Trophoblast cell (in vitro differentiated cells and primary cell): ENCODE data around the gene ABCC6.

Source experiments
- DNase-seq, 2 donors: peaks; one replicate each; pipeline ENCODE4 v3.0.0-alpha.2; 2016
- H2AFZ ChIP-seq: 2 replicates; pipeline ENCODE4 v1.6.1; 2013; ENCODE audit warnings: low read length, moderate library complexity, mild to moderate bottlenecking; ENCODE audit not compliant: insufficient read depth, poor library complexity
- H2AK5ac ChIP-seq: 2 replicates; pipeline ENCODE4 v1.6.1; 2013; ENCODE audit warnings: mild to moderate bottlenecking, low read length
- H2BK120ac ChIP-seq: 2 replicates; pipeline ENCODE4 v1.6.1; 2013; ENCODE audit warnings: low read length, mild to moderate bottlenecking, moderate library complexity; ENCODE audit not compliant: insufficient read depth, poor library complexity
- H2BK12ac ChIP-seq: 2 replicates; pipeline ENCODE4 v1.6.1; 2013; ENCODE audit warnings: mild to moderate bottlenecking, low read length, moderate library complexity
- H2BK5ac ChIP-seq: 2 replicates; pipeline ENCODE4 v1.6.1; 2013; ENCODE audit warnings: low read length, low read depth, moderate library complexity, mild to moderate bottlenecking; ENCODE audit not compliant: poor library complexity
- H3K14ac ChIP-seq: 2 replicates; pipeline ENCODE4 v1.6.1; 2013; ENCODE audit warnings: mild to moderate bottlenecking, low read length
- H3K18ac ChIP-seq: 2 replicates; pipeline ENCODE4 v1.6.1; 2013; ENCODE audit warnings: mild to moderate bottlenecking, low read length
- H3K23ac ChIP-seq: 2 replicates; pipeline ENCODE4 v1.6.1; 2013; ENCODE audit warnings: low read length
- H3K27ac ChIP-seq: 2 replicates; pipeline ENCODE4 v1.5.1; 2013; ENCODE audit warnings: low read depth, mild to moderate bottlenecking, inconsistent platforms, low read length, moderate library complexity
- H3K27me3 ChIP-seq: 2 replicates; pipeline ENCODE4 v1.6.1; 2013; ENCODE audit warnings: inconsistent platforms, mild to moderate bottlenecking, low read length, moderate library complexity; ENCODE audit not compliant: insufficient read depth
- H3K36me3 ChIP-seq, 2 experiments: 1 replicate in 1 of 2; 2 replicates in 1 of 2; pipeline ENCODE4 v1.6.1; 2013; ENCODE audit warnings: low read length in 2 of 2, mild to moderate bottlenecking in 2 of 2, moderate library complexity in 1 of 2; ENCODE audit not compliant: insufficient read depth in 2 of 2, control insufficient read depth in 1 of 2
- H3K4ac ChIP-seq: 2 replicates; pipeline ENCODE4 v1.6.1; 2013; ENCODE audit warnings: low read depth, mild to moderate bottlenecking, low read length, moderate library complexity
- H3K4me1 ChIP-seq, 2 experiments: 1 replicate in 1 of 2; 2 replicates in 1 of 2; pipeline ENCODE4 v1.6.1; 2013; ENCODE audit warnings: low read length in 2 of 2, mild to moderate bottlenecking in 2 of 2, moderate library complexity in 1 of 2; ENCODE audit not compliant: insufficient read depth in 2 of 2, control insufficient read depth in 1 of 2
- H3K4me2 ChIP-seq: 2 replicates; pipeline ENCODE4 v1.6.1; 2013; ENCODE audit warnings: inconsistent platforms, mild to moderate bottlenecking, low read length, moderate library complexity
- H3K4me3 ChIP-seq: 2 replicates; pipeline ENCODE4 v1.5.1; 2013; ENCODE audit warnings: mild to moderate bottlenecking, low read depth, low read length, inconsistent platforms
- H3K79me1 ChIP-seq: one replicate; pipeline ENCODE4 v1.6.1; 2013; ENCODE audit warnings: low read length
- H3K79me2 ChIP-seq: 2 replicates; pipeline ENCODE4 v1.6.1; 2013; ENCODE audit warnings: low read length, mild to moderate bottlenecking; ENCODE audit not compliant: control insufficient read depth, insufficient read depth, poor library complexity
- H3K9ac ChIP-seq: 2 replicates; pipeline ENCODE4 v1.6.1; 2013; ENCODE audit warnings: mild to moderate bottlenecking, low read length
- H3K9me3 ChIP-seq: 2 replicates; pipeline ENCODE4 v1.6.1; 2013; ENCODE audit warnings: low read depth, mild to moderate bottlenecking, control low read depth, inconsistent platforms, low read length; ENCODE audit not compliant: insufficient read depth
- H4K12ac ChIP-seq: 2 replicates; pipeline ENCODE4 v1.6.1; 2013; ENCODE audit warnings: low read depth, mild to moderate bottlenecking, low read length, moderate library complexity
- H4K8ac ChIP-seq: 2 replicates; pipeline ENCODE4 v1.6.1; 2013; ENCODE audit warnings: low read depth, mild to moderate bottlenecking, low read length, moderate library complexity
- H4K91ac ChIP-seq: one replicate; pipeline ENCODE4 v1.6.1; 2013; ENCODE audit warnings: low read depth, mild to moderate bottlenecking, low read length, moderate library complexity
- WGBS: extraction: QIAGEN DNeasy Blood & Tissue Kit; methylation state at CpG from one replicate; pipeline ENCODE4 v1.1.7; 2013; ENCODE audit warnings: missing lambda C conversion rate; ENCODE audit not compliant: insufficient read length, insufficient coverage; ENCODE audit errors: extremely low coverage; 5-methylcytosine and 5-hydroxymethylcytosine counted together

The ABCC6 gene

DNA sequence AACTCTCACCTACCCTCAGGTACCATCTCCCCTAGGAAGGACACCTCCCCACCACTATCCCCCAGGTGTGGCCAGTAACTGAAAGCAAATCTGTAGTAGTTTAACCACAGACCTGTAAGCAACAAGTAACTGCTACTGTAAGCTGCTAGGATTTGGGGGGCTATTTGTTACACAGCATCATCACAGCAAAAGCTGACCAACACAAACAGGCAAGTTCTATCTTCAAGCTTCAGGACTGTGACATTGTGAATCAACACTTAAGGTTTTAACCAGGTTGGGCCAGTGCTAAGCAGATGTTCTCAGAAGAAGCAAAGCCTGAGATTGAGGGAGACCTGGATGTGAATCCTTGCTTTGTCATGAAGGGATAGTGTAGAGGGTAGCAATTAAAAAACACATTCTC lies 47.0 kb downstream of the ABCC6 start:
- H2BK120ac ChIP-seq, result no peak overlapping the region
- no peaks in the 10 kb centered on the region for H3K79me1 ChIP-seq
- no peaks in the 10 kb centered on the region for H3K27me3 ChIP-seq
- H2BK12ac ChIP-seq, result no peak overlapping the region
- no peak overlapping the region for H3K4ac ChIP-seq
- H4K91ac ChIP-seq, result no peak overlapping the region
- no peaks in the 10 kb centered on the region for H3K4me1 ChIP-seq
- H3K18ac ChIP-seq, result no peak overlapping the region
- no peak for DNase-seq
- no peak overlapping the region for H3K27ac ChIP-seq
- peaks cover 7% of the 10 kb centered on the region for H3K9me3 ChIP-seq
- H4K12ac ChIP-seq, result no peak overlapping the region
- H3K36me3 ChIP-seq, result no peaks in the 10 kb centered on the region
- H3K9ac ChIP-seq, result no peak overlapping the region
- H4K8ac ChIP-seq, result no peak overlapping the region
- H3K4me3 ChIP-seq, result no peak overlapping the region
- no peak overlapping the region for H3K23ac ChIP-seq
- no peak overlapping the region for H2BK5ac ChIP-seq
- no peak overlapping the region for H3K4me2 ChIP-seq
- H2AK5ac ChIP-seq, result no peak overlapping the region
- H2AFZ ChIP-seq, result no peak overlapping the region
- no peaks in the 10 kb centered on the region for H3K79me2 ChIP-seq
- no peak overlapping the region for H3K14ac ChIP-seq

DNA sequence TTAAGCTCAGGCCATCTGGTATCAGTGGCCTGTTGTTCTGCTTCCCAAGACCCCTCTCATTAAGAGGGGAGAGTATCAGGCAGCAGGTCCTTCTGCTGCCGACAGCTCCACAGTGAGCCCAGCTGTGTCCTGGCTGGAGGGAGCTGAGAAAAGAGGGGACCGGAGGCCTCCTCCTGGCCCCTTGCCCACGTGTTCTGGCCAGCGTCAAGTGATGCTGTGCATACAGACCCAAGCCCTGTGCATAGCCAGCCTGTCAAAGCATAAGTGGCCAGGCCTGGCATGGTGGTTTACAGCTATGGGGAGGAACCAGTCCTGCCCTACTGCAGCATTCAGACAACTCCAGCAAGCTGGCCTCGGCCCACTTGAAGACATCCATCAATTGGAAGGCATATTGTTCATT lies 48.0 kb downstream of the ABCC6 start:
- Histone ChIP-seq H4K91ac (no peak overlapping the region), H3K79me2 (no peaks in the 10 kb centered on the region), H3K14ac (no peak overlapping the region), H3K4me3 (no peak overlapping the region), H3K4me2 (no peak overlapping the region), H3K9me3 (peaks cover 7% of the 10 kb centered on the region), H2BK5ac (no peak overlapping the region), H3K4me1 (no peaks in the 10 kb centered on the region), H3K27me3 (no peaks in the 10 kb centered on the region), H2BK120ac (no peak overlapping the region), H2AFZ (no peak overlapping the region), H4K8ac (no peak overlapping the region), H3K27ac (no peak overlapping the region), H3K23ac (no peak overlapping the region), H3K18ac (no peak overlapping the region), H3K9ac (no peak overlapping the region), H3K36me3 (no peaks in the 10 kb centered on the region), H3K4ac (no peak overlapping the region), H2BK12ac (no peak overlapping the region), H2AK5ac (no peak overlapping the region), H4K12ac (no peak overlapping the region), H3K79me1 (no peaks in the 10 kb centered on the region)
- no peak for DNase-seq
- no CpG with 5 or more reads among the region's 5 CpGs for WGBS

DNA sequence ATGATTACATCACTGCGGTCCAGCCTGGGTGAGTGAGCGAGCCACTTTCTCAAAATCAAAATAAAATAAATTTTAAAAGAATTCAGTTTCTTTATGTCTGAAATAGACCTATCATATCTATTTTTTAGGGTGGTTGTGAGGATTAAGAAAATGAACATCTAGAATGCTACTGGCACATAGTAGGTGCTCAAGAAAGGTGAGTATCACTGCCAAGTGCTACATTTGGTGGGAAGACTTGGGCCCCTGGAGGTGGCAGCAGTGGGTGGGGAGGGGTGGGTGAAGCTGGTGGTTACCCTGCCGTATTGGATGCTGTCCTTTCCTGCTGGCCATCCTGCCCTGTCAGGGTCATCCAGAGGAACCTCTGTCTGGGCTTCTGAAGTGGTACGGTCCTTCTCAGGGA lies 50.3 kb downstream of the ABCC6 start:
- Histone ChIP-seq H3K4me3 (no peak overlapping the region), H3K27me3 (no peaks in the 10 kb centered on the region), H3K36me3 (no peaks in the 10 kb centered on the region), H3K4ac (no peak overlapping the region), H3K27ac (no peak overlapping the region), H4K8ac (no peak overlapping the region), H3K9ac (no peak overlapping the region), H4K91ac (no peak overlapping the region), H3K4me2 (no peak overlapping the region), H2BK120ac (no peak overlapping the region), H3K23ac (no peak overlapping the region), H2BK12ac (no peak overlapping the region), H3K14ac (no peak overlapping the region), H3K9me3 (peaks cover 7% of the 10 kb centered on the region), H2AFZ (no peak overlapping the region), H2BK5ac (no peak overlapping the region), H3K79me1 (no peaks in the 10 kb centered on the region), H3K79me2 (no peaks in the 10 kb centered on the region), H4K12ac (no peak overlapping the region), H2AK5ac (no peak overlapping the region), H3K4me1 (no peaks in the 10 kb centered on the region), H3K18ac (no peak overlapping the region)
- WGBS, result no CpG with 5 or more reads among the region's 4 CpGs
- no peak for DNase-seq

DNA sequence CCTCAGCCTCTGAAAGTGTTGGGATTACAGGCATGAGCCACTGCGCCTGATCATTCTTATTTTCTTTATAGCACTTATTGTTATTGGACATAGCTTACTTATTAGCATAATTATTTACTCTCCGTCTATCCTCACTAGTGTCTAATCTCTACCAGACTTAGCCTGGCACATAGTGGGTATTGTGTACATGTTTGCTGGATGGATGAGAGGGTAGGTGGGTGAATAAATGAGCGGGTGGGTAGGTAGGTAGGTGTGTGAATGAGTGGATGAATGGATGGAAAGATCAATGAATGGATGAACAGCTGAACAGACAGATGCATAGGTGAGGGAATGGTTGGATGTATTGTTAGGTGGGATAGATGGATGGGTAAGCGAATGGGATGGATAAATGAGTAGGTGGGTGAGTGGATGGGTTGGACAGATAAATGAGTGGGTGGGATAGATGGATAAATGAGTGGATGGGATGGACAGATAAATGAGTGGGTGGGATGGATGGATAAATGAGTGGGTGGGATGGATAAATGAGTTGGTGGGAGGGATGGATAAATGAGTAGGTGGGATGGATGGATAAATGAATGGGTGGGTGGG lies 51.9 kb downstream of the ABCC6 start:
- Histone ChIP-seq H3K27me3 (no peaks in the 10 kb centered on the region), H2AK5ac (no peak overlapping the region), H2BK5ac (no peak overlapping the region), H3K79me2 (no peaks in the 10 kb centered on the region), H3K23ac (no peak overlapping the region), H3K79me1 (no peaks in the 10 kb centered on the region), H3K4me3 (no peak overlapping the region), H2BK12ac (no peak overlapping the region), H3K27ac (no peak overlapping the region), H4K91ac (no peak overlapping the region), H3K4ac (no peak overlapping the region), H2AFZ (no peak overlapping the region), H4K12ac (no peak overlapping the region), H3K14ac (no peak overlapping the region), H3K4me1 (no peaks in the 10 kb centered on the region), H3K4me2 (no peak overlapping the region), H3K18ac (no peak overlapping the region), H3K9me3 (peaks cover 4% of the 10 kb centered on the region), H3K36me3 (no peaks in the 10 kb centered on the region), H2BK120ac (no peak overlapping the region), H3K9ac (no peak overlapping the region), H4K8ac (no peak overlapping the region)
- 100% methylated on average over 2 of the region's 4 CpGs for WGBS
- DNase-seq, result no peak
